HepG2 (cell line): ENCODE results near the gene RASSF4. TPM values are rescaled to one million over a fixed set of nuclear protein-coding genes. Genes with fewer than 3 reads are reported as not detected.

Experiments
- BRD4 ChIP-seq: sonication (generic); formaldehyde crosslinking; IDR thresholded peaks from 2 replicates; pipeline ENCODE4 v1.4.0; 2020; ENCODE audit warnings: missing genetic modification reagents
- CEBPG ChIP-seq: IDR thresholded peaks from 2 replicates; pipeline ENCODE4 v1.6.1; 2016
- CENPT ChIP-seq: sonication (generic); formaldehyde crosslinking; IDR thresholded peaks from 2 replicates; pipeline ENCODE4 v1.8.0; 2022; ENCODE audit warnings: low read depth, mild to moderate bottlenecking, moderate library complexity, missing genetic modification reagents
- EEA1 ChIP-seq: sonication (generic); formaldehyde crosslinking; IDR thresholded peaks from 2 replicates; pipeline ENCODE4 v1.5.1; 2020; ENCODE audit warnings: mild to moderate bottlenecking, missing genetic modification reagents, borderline replicate concordance
- ELF3 ChIP-seq: IDR thresholded peaks from 2 replicates; pipeline ENCODE4 v1.6.1; 2016; ENCODE audit warnings: missing genetic modification reagents, missing compliant biosample characterization
- FOXA3 ChIP-seq: IDR thresholded peaks from 2 replicates; pipeline ENCODE4 v1.6.1; 2016; ENCODE audit warnings: missing genetic modification reagents, missing compliant biosample characterization
- HOXA3 ChIP-seq: sonication (generic); formaldehyde crosslinking; IDR thresholded peaks from 2 replicates; pipeline ENCODE4 v1.5.0; 2020; ENCODE audit warnings: missing genetic modification reagents
- KDM2A ChIP-seq: sonication (generic); formaldehyde crosslinking; IDR thresholded peaks from 2 replicates; pipeline ENCODE4 v1.4.0; 2020; ENCODE audit warnings: low read depth, missing genetic modification reagents, borderline replicate concordance
- KDM3A ChIP-seq: IDR thresholded peaks from 2 replicates; pipeline ENCODE4 v1.6.1; 2018; ENCODE audit warnings: low read depth, missing compliant biosample characterization
- KMT2A ChIP-seq: sonication (generic); formaldehyde crosslinking; IDR thresholded peaks from 2 replicates; pipeline ENCODE4 v1.4.0; 2020; ENCODE audit warnings: missing genetic modification reagents
- MIER2 ChIP-seq: IDR thresholded peaks from 2 replicates; pipeline ENCODE4 v1.6.1; 2016; ENCODE audit warnings: missing biosample characterization, missing genetic modification reagents
- MZF1 ChIP-seq: sonication (generic); formaldehyde crosslinking; IDR thresholded peaks from 2 replicates; pipeline ENCODE4 v1.8.1; 2023; ENCODE audit warnings: mild to moderate bottlenecking, missing genetic modification reagents, borderline replicate concordance
- NFYC ChIP-seq: IDR thresholded peaks from 2 replicates; pipeline ENCODE4 v1.6.1; 2016; ENCODE audit warnings: missing genetic modification reagents, missing compliant biosample characterization
- PITX1 ChIP-seq: sonication (generic); formaldehyde crosslinking; IDR thresholded peaks from 2 replicates; pipeline ENCODE4 v1.5.1; 2020; ENCODE audit warnings: mild to moderate bottlenecking, missing genetic modification reagents
- SALL1 ChIP-seq: sonication (generic); formaldehyde crosslinking; IDR thresholded peaks from 2 replicates; pipeline ENCODE4 v1.8.0; 2022; ENCODE audit warnings: mild to moderate bottlenecking, missing genetic modification reagents
- SCMH1 ChIP-seq: sonication (generic); formaldehyde crosslinking; IDR thresholded peaks from 2 replicates; pipeline ENCODE4 v1.9.0; 2021; ENCODE audit warnings: missing genetic modification reagents, mild to moderate bottlenecking, borderline replicate concordance
- STAG1 ChIP-seq: sonication (generic); formaldehyde crosslinking; IDR thresholded peaks from 2 replicates; pipeline ENCODE4 v1.4.0; 2020; ENCODE audit warnings: missing genetic modification reagents
- TEAD3 ChIP-seq: optimal IDR thresholded peaks from 2 replicates; pipeline ENCODE3; 2016; ENCODE audit warnings: borderline replicate concordance
- ZFY ChIP-seq: sonication (generic); formaldehyde crosslinking; IDR thresholded peaks from 2 replicates; pipeline ENCODE4 v1.4.0; 2020; ENCODE audit warnings: missing genetic modification reagents
- ZNF234 ChIP-seq: sonication (generic); formaldehyde crosslinking; conservative IDR thresholded peaks from 2 replicates; pipeline ENCODE4 v1.5.1; 2020; ENCODE audit warnings: mild to moderate bottlenecking, missing genetic modification reagents
- ZNF24 ChIP-seq: fragments of 450-650 bp; IDR thresholded peaks from 2 replicates; pipeline ENCODE4 v1.6.1; 2017; ENCODE audit warnings: antibody characterized with exemption, mild to moderate bottlenecking
- ZNF317 ChIP-seq: sonication (generic); formaldehyde crosslinking; IDR thresholded peaks from 2 replicates; pipeline ENCODE4 v1.5.0; 2020; ENCODE audit warnings: mild to moderate bottlenecking, missing genetic modification reagents
- ZNF354B ChIP-seq: sonication (generic); formaldehyde crosslinking; IDR thresholded peaks from 2 replicates; pipeline ENCODE4 v1.8.0; 2022; ENCODE audit warnings: mild to moderate bottlenecking, missing genetic modification reagents
- ZNF44 ChIP-seq: sonication (generic); formaldehyde crosslinking; IDR thresholded peaks from 2 replicates; pipeline ENCODE4 v1.5.1; 2020; ENCODE audit warnings: mild to moderate bottlenecking, missing genetic modification reagents
- ZNF556 ChIP-seq: sonication (generic); formaldehyde crosslinking; IDR thresholded peaks from 2 replicates; pipeline ENCODE4 v1.4.0; 2020; ENCODE audit warnings: mild to moderate bottlenecking, missing genetic modification reagents, borderline replicate concordance
- ZNF746 ChIP-seq: sonication (generic); formaldehyde crosslinking; IDR thresholded peaks from 2 replicates; pipeline ENCODE4 v1.8.0; 2022; ENCODE audit warnings: mild to moderate bottlenecking, missing genetic modification reagents
- polyA plus RNA-seq, 8 experiments: library from polyadenylated mRNA; depleted of rRNA in 3 of 8; stranded (reverse) in 7 of 8; unstranded in 1 of 8; fragments of >200 nt; fragmentation: Illumina TruSeq in 4 of 8; extraction: Trizol in 4 of 8; gene quantifications; 2 replicates each; pipeline versions ENCODE4 v1.2.1 to v1.2.3, GENCODE V29; 2011 to 2016; ENCODE audit warnings: low read depth in 4 of 8, missing spikeins in 1 of 8, mixed read lengths in 1 of 8; ENCODE audit not compliant: insufficient read depth in 1 of 8
- total RNA-seq, 5 experiments: library from RNA; depleted of rRNA; stranded (reverse); fragments of >200 nt; fragmentation: Illumina TruSeq; extraction: Trizol; gene quantifications; 2 replicates each; pipeline ENCODE4 v1.2.3, GENCODE V29; 2016; ENCODE audit warnings: low read depth in 1 of 5
- TF ChIP-seq, protein P1 (sequence below): IDR thresholded peaks from 2 replicates; pipeline ENCODE4 v1.6.1; 2016; ENCODE audit warnings: low read depth, control low read depth
- TF ChIP-seq, protein P2 (sequence below): sonication (generic); formaldehyde crosslinking; IDR thresholded peaks from 2 replicates; pipeline ENCODE4 v1.8.1; 2023; ENCODE audit warnings: mild to moderate bottlenecking, inconsistent platforms, moderate library complexity, missing genetic modification reagents, borderline replicate concordance

The RASSF4 gene
- total and polyA plus RNA-seq, 2 of the 13 experiments (the other 11 are each of a cell fraction or from before 2014, with no cell fraction given): 34.0 to 51.7 TPM

- TF ChIP-seq KMT2A (CRISPR knock-in tag) (no peak; the same call in 1 of the 2 replicates), KDM3A (CRISPR knock-in tag) (peak; percentile 63; the same call in 1 of the 2 replicates), PITX1 (CRISPR knock-in tag) (peak; percentile 67; the same call in 1 of the 2 replicates), EEA1 (CRISPR knock-in tag) (no peak), FOXA3 (CRISPR knock-in tag) (peak; percentile 34; the same call in 1 of the 2 replicates), CEBPG (CRISPR knock-in tag) (peak; percentile 11; the same call in 1 of the 2 replicates), KDM2A (CRISPR knock-in tag) (peak; percentile 49; the same call in 1 of the 2 replicates), ZNF354B (CRISPR knock-in tag) (peak; percentile 88; the same call in 1 of the 2 replicates), ZNF556 (CRISPR knock-in tag) (peak; percentile 39; the same call in 1 of the 2 replicates), HOXA3 (CRISPR knock-in tag) (peak; percentile 44; the same call in 1 of the 2 replicates), ZNF234 (no peak), NFYC (no peak), ZNF44 (CRISPR knock-in tag) (0 out of 2 replicates have a peak, but pooled peaks have one; percentile 40), STAG1 (CRISPR knock-in tag) (peak; percentile 99), MZF1 (CRISPR knock-in tag) (no peak), ZNF317 (CRISPR knock-in tag) (peak; percentile 75; the same call in 1 of the 2 replicates), ZFY (CRISPR knock-in tag) (no peak), ELF3 (CRISPR knock-in tag) (0 out of 2 replicates have a peak, but pooled peaks have one; percentile 14), ZNF746 (CRISPR knock-in tag) (no peak), MIER2 (CRISPR knock-in tag) (0 out of 2 replicates have a peak, but pooled peaks have one; percentile 46), TEAD3 (CRISPR knock-in tag) (peak; percentile 49), ZNF24 (no peak), SALL1 (CRISPR knock-in tag) (peak; percentile 87), CENPT (CRISPR knock-in tag) (no peak), SCMH1 (CRISPR knock-in tag) (no peak), BRD4 (CRISPR knock-in tag) (no peak)
- TF ChIP-seq, protein P1, sequence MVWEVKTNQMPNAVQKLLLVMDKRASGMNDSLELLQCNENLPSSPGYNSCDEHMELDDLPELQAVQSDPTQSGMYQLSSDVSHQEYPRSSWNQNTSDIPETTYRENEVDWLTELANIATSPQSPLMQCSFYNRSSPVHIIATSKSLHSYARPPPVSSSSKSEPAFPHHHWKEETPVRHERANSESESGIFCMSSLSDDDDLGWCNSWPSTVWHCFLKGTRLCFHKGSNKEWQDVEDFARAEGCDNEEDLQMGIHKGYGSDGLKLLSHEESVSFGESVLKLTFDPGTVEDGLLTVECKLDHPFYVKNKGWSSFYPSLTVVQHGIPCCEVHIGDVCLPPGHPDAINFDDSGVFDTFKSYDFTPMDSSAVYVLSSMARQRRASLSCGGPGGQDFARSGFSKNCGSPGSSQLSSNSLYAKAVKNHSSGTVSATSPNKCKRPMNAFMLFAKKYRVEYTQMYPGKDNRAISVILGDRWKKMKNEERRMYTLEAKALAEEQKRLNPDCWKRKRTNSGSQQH (CRISPR knock-in tag): 0 out of 2 replicates have a peak, but pooled peaks have one; percentile 17
- TF ChIP-seq, protein P2, sequence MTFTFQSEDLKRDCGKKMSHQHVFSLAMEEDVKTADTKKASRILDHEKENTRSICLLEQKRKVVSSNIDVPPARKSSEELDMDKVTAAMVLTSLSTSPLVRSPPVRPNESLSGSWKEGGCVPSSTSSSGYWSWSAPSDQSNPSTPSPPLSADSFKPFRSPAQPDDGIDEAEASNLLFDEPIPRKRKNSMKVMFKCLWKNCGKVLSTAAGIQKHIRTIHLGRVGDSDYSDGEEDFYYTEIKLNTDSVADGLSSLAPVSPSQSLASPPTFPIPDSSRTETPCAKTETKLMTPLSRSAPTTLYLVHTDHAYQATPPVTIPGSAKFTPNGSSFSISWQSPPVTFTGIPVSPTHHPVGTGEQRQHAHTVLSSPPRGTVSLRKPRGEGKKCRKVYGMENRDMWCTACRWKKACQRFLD (CRISPR knock-in tag): no peak
Measured at GRCh38 chr10:44932517-44933450, 26.8 kb upstream of the RASSF4 start (continued).
